Stimulated activated naive B cell treated with anti-CD40 and anti-IgM and Interleukin-4, amounts not matched to agents 10 μg/mL and 1 μg/mL and 100 μg/mL, for 72 hours (primary cell): ENCODE results near the gene RXRA.

ENCODE experiments used
- ATAC-seq, 2 donors: fragments of 150-1000 bp; cut with Tn5 transposase; replicated peaks; 2 replicates each; pipeline ENCODE4 v1.10.0; 2021; ENCODE audit warnings: moderate library complexity in 1 of 2
- DNase-seq: peaks from one replicate; pipeline ENCODE4 v3.0.0; 2021
- H3K27ac Mint-ChIP-seq: one replicate; pipeline ENCODE4 v1.8.0; 2022; ENCODE audit warnings: mild to moderate bottlenecking, mixed read lengths
- H3K27me3 Mint-ChIP-seq, 2 donors: one replicate each; pipeline ENCODE4 v1.8.0; 2022; ENCODE audit warnings: mixed read lengths in 2 of 2
- H3K36me3 Mint-ChIP-seq, 2 donors: one replicate each; pipeline ENCODE4 v1.8.0; 2022; ENCODE audit warnings: mixed read lengths in 2 of 2, mild to moderate bottlenecking in 1 of 2
- H3K4me1 Mint-ChIP-seq, 2 donors: one replicate each; pipeline ENCODE4 v1.8.0; 2022; ENCODE audit warnings: mixed read lengths in 2 of 2, mild to moderate bottlenecking in 1 of 2
- H3K4me3 Mint-ChIP-seq, 2 donors: one replicate each; pipeline ENCODE4 v1.8.0; 2022; ENCODE audit warnings: mild to moderate bottlenecking in 2 of 2, mixed read lengths in 2 of 2, moderate library complexity in 1 of 2
- H3K9me3 Mint-ChIP-seq, 2 donors: one replicate each; pipeline ENCODE4 v1.8.0; 2022; ENCODE audit warnings: mixed read lengths in 2 of 2, mild to moderate bottlenecking in 1 of 2

Gene RXRA

DNA sequence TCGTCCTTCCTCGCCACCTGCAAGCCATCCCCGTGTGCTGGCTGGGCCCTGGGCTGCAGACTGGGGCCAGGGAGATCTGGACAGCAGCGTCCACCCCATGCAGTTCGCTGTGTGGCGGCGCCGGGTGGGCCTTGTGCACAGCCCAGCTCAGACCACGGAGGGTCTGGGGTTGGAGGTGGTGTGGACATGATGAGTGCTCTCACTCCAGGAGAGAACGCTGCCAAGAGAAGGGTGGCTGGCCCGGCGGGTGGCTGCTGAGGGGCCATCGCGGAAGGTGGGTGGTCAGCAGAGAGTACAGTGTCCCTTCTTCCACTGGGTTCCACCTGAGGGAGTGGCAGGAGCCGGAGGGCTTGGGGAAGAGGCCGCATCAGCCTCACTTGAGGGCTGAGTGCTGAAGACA lies 44.4 kb downstream of the RXRA start:
- Mint-ChIP-seq H3K36me3 (no peaks in the 10 kb centered on the region), H3K27me3 (peaks cover 8 to 25% of the 10 kb centered on the region in 2 donors), H3K4me1 (peaks cover 11 to 15% of the 10 kb centered on the region in 2 donors), H3K4me3 (no peak overlapping the region), H3K27ac (no peak overlapping the region), H3K9me3 (no peaks in the 10 kb centered on the region)
- no peak for DNase-seq
- no peak for ATAC-seq

DNA sequence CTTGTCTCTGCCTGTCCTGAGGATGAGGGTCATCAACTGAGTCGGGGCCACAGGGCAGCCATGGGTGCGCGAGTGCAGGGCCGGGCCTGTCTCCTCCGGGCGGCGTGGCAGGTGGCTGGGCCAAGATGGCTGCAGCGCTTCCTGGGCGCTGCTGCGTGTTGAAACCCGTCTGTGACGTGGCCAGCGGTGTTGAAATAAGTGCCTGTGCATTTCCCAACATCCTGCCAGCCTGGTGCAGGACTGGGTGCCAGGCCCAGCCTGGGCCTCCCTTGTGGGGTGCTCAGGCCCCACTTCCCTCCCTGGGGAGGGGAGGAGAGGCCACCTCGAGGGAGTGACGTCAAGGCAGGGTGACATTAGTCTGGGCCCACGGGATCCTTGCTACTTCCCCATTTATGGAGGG lies 45.5 kb downstream of the RXRA start:
- Mint-ChIP-seq H3K4me3 (no peak overlapping the region), H3K9me3 (no peaks in the 10 kb centered on the region), H3K36me3 (no peaks in the 10 kb centered on the region), H3K4me1 (peaks cover 18% of the 10 kb centered on the region in 2 donors), H3K27ac (no peak overlapping the region), H3K27me3 (peaks cover 11 to 30% of the 10 kb centered on the region in 2 donors)
- ATAC-seq (no peak), DNase-seq (no peak)

DNA sequence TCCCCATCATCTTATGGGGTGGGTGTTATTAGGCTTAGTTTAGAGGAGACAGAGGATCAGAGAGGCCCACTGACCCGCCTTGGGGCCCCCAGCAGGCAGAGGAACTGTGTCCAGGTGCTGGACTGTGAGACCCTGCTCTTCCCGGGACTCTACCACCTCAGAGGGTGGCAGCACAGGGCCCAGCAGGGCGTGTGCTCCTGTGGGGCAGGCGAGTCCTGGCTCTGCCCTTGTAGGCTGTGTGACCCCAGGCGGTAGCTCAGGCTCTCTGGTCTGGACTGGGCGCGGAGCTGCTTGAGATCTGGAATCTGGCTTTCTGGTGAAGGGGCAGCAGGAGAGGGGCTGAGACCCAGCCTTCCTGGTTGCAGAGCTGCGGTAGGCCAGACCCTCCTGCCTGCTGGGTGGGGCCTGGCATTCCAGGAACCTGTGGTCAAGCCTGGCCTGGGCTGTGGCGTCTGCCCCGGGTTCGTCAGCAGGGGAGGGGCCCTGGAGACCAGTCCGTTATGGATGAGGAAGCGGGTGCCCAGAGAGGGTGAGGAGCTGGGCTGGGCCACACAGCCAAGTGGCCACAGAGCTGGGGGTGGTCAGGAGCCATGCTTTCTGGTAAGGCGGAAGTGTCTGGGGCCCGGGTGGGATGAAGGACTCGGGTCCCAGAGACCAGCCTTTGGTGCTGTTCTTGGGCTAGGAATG lies 46.5 kb downstream of the RXRA start:
- Mint-ChIP-seq H3K9me3 (no peaks in the 10 kb centered on the region), H3K36me3 (no peaks in the 10 kb centered on the region), H3K4me1 (peaks cover 18 to 19% of the 10 kb centered on the region in 2 donors), H3K27me3 (peaks cover 5 to 32% of the 10 kb centered on the region in 2 donors), H3K4me3 (no peak overlapping the region), H3K27ac (no peak overlapping the region)
- DNase-seq (no peak), ATAC-seq (no peak)

DNA sequence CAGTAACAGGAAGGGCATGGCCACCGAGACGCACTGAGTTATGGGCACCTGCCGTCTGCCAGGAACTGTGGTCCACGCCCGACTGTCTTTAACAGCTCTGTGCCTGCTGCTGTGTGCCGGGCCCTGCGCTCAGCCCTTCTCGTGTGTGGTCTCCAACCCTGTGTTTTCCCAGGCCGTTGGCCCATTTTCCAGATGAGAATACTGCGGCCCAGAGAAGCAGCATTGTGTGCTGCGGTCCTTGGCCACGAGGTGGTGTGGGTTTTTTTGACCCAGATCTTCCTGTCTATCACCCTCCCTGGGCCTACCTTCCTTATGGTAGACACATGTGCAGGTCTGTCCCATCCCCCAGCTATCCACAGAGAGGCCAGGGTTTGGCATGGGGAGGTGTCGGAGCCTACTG lies 47.0 kb downstream of the RXRA start:
- ATAC-seq: no peak
- no peak for DNase-seq
- Mint-ChIP-seq H3K9me3 (no peaks in the 10 kb centered on the region), H3K4me3 (no peak overlapping the region), H3K27ac (no peak overlapping the region), H3K36me3 (no peaks in the 10 kb centered on the region), H3K27me3 (peaks cover 5 to 33% of the 10 kb centered on the region in 2 donors), H3K4me1 (peaks cover 18 to 19% of the 10 kb centered on the region in 2 donors)

DNA sequence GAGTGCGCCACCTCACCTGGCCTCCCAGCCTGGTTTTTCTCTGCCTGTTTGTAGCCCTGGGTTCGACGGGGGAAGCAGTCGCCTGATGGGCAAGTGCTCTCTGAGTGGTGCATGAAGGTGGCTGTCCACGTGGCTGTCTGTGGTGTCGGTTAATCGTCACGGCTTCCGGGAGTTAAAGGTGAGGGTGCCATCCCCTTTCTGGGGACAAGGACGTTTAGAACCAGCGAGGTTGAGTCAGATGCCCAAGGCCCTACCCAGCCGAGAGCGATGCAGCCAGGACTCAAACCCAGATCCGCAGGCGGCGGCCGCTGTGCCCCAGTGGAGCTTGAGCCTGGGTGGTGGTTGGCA lies 47.7 kb downstream of the RXRA start:
- Mint-ChIP-seq H3K4me3 (no peak overlapping the region), H3K36me3 (no peaks in the 10 kb centered on the region), H3K27ac (no peak overlapping the region), H3K27me3 (peaks cover 5 to 28% of the 10 kb centered on the region in 2 donors), H3K9me3 (no peaks in the 10 kb centered on the region), H3K4me1 (peaks cover 15 to 18% of the 10 kb centered on the region in 2 donors)
- ATAC-seq (no peak), DNase-seq (no peak)

DNA sequence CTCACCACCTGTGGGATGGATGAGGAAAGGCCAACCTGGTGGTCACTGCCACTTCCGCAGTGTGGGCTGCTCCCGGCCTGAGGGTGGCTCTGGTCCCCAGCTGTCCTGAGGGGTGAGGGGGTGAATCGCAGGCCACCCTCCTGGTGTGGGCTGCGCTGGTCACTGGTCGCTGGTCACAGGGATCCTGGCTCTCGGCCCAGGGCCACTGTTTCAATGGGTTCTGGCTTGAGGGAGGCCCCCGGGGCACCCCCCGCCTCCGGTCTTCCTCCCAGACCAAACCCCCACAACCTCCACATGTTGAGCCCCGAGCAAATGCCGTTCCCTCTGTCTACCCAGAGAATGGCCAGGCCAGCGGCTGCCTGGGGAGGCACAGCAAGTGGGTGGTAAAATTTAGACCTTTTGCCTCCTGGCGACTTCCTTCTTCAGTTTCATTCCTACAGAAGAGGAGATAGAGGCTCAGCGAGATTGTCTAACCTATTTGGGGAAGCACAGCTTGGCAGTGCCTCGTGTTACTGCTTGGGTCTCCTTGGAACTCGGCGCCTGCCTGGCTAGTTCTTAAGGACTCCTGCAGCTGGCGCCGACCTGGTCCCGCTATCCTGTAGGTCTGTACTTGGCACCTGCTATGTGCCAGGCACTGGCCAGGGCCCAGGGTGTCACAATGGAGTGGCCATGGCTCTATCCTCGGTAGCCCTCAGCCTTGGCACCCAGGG lies 48.2 kb downstream of the RXRA start:
- H3K36me3 Mint-ChIP-seq: no peaks in the 10 kb centered on the region
- H3K4me3 Mint-ChIP-seq: no peak overlapping the region
- H3K27ac Mint-ChIP-seq: no peak overlapping the region
- no peaks in the 10 kb centered on the region for H3K9me3 Mint-ChIP-seq
- ATAC-seq (peak; percentile 43 to 52), DNase-seq (no peak)
- H3K27me3 Mint-ChIP-seq: peaks cover 5 to 28% of the 10 kb centered on the region in 2 donors
- H3K4me1 Mint-ChIP-seq: peaks cover 15 to 18% of the 10 kb centered on the region in 2 donors

DNA sequence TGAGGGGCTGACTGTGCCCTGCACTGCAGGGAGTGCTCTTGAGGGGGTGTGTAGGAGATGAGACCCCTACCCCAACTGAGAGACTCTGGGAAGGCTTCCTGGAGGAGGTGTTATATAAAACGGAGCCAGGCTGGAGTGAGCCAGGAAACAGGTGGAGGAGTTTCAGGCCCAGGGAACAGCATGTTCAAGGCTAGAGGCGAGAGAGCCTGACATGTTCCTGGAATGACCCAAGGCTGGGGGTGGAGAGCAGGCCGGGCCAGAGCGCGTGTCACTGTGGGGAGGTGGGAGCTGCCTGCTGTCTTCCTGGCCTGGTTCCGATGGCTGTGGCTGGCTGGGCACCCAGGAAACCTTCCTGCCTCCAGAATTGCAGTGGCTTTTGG lies 48.7 kb downstream of the RXRA start:
- no peak for ATAC-seq
- Mint-ChIP-seq H3K27ac (no peak overlapping the region), H3K4me3 (no peak overlapping the region), H3K4me1 (peaks cover 15 to 18% of the 10 kb centered on the region in 2 donors), H3K27me3 (peaks cover 5 to 28% of the 10 kb centered on the region in 2 donors), H3K9me3 (no peaks in the 10 kb centered on the region), H3K36me3 (no peaks in the 10 kb centered on the region)
- no peak for DNase-seq

DNA sequence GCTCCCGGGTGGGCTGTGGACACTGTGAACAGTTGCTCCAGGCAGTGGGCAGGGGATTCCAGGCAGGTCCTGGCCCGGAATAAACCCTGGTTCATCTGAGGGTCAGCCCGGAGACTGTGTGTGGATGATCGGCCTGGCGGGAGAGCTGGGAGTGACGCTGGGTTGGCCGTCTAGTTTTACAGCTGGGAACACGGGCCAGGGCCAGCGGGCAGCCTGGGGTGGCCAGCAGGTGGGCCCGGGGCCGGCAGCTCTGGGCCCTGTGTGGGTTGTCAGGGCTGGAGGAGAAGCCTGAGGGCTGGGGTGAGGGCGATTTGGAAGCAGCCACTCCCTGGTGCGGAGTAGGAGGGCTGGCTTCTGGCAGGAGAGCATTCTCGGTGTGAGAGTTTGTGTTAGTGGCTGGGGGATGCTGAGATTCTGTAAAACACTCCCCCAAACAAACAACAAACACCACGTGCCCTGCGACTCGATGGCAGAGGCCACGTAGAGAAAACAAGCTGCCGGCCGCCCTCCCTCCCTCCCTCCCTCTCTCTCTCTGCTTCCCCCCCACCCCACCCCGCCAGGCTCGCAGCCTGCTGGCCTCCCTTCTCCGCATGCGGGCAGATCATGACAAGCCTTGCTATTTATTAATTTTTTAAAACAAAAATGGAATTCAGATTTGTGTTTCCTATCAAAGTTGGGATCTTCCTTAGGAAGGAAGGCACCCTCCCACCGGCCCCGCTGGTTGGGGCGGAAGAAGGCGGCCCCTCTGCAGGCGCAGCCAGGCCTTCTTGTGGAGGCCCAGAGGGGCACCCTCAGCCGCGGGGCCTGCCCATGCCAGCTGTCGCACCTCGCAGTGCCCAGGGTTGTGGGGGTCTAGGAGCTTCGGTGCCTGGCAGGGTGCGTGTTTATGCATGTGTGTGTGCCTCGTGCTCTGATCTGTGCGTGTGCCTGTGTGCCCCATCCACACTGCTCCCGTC lies 49.5 kb downstream of the RXRA start:
- H3K9me3 Mint-ChIP-seq: no peaks in the 10 kb centered on the region
- H3K4me1 Mint-ChIP-seq: peaks cover 14 to 19% of the 10 kb centered on the region in 2 donors
- ATAC-seq (no peak), DNase-seq (no peak)
- H3K27me3 Mint-ChIP-seq: peaks cover 5 to 29% of the 10 kb centered on the region in 2 donors
- H3K36me3 Mint-ChIP-seq: no peaks in the 10 kb centered on the region
- H3K4me3 Mint-ChIP-seq: no peak overlapping the region
- no peak overlapping the region for H3K27ac Mint-ChIP-seq

DNA sequence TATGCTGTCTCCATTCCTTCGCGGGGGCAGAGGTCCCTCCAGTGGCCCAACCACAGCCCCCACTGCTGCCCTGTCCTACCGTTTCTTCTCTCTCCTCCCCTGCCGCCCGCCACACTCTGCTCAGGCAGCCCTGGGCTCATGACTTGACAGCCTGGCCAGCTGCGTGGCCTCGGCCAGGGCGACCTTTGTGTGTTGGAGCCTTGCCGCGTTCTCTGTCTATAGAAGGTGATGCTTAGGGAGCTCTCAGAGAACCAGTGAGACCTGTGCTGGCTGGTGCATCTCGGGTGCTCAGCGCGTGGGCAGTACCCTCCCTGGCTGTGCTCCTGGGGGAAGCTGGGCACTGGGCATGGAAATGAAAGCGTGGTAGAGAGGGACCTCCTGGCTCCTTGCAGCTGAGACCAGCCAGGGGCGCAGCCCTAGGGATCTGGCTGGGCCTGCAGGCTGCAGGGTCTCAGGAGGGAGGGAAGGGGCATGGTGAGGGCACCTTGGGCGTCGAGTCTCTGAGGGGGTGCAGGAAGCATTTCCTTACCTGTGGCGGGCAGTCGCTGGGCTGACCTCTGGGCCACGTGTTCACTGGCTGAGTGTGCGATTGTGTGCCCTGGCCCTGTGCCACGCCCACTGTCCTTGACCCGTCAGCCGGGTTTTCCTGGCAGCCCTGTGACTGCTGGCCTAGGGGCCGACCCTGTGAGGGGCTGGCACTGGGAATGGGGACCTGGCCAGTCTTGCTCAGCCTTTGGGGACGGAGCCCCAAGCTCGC lies 50.3 kb downstream of the RXRA start:
- H3K4me3 Mint-ChIP-seq: no peak overlapping the region
- DNase-seq (no peak), ATAC-seq (no peak)
- no peak overlapping the region for H3K27ac Mint-ChIP-seq
- H3K9me3 Mint-ChIP-seq: no peaks in the 10 kb centered on the region
- H3K27me3 Mint-ChIP-seq: peaks cover 12 to 38% of the 10 kb centered on the region in 2 donors
- H3K36me3 Mint-ChIP-seq: no peaks in the 10 kb centered on the region
- peaks cover 19 to 27% of the 10 kb centered on the region in 2 donors for H3K4me1 Mint-ChIP-seq

DNA sequence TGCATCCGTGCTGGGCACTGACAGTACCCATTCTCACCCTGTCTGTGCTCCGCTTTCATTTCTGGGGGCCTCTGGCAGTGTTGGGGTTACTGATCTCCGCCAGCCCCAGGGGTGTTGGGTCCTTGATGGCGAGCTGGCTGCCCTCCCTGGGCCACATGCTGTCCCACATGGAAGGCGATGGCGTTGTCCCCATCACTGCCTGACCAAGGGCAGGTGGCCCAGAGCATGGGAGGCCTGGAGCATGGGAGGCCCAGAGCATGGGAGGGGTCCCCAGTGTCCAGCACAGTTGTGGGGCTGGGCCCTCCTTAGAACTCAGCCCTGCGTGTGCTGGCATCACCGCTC lies 50.9 kb downstream of the RXRA start:
- H3K4me3 Mint-ChIP-seq: no peak overlapping the region
- H3K27ac Mint-ChIP-seq: no peak overlapping the region
- ATAC-seq (no peak), DNase-seq (no peak)
- no peaks in the 10 kb centered on the region for H3K9me3 Mint-ChIP-seq
- H3K36me3 Mint-ChIP-seq: no peaks in the 10 kb centered on the region
- peaks cover 24 to 33% of the 10 kb centered on the region in 2 donors for H3K4me1 Mint-ChIP-seq
- H3K27me3 Mint-ChIP-seq: peaks cover 18 to 44% of the 10 kb centered on the region in 2 donors

DNA sequence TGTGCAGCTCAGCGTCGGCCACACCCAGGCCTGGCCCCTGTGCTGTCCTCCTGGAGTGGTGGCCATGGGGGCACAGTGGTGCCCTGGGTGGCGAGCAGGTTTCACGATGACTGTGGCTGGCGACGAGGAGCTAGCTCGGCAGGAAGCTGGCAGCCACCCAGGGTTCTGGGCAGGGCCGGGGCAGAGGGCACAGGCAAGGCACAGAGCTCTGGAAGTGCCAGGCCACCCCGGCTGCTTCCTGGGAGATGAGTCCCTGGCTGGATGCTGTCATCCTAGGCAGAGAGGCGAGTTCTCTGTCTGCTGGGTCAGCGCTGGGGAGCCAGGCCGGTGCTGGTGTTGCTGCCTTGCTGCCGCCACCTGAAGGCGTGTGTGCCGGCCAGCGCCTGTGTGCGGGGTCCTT lies 51.7 kb downstream of the RXRA start:
- Mint-ChIP-seq H3K4me1 (peaks cover 30 to 42% of the 10 kb centered on the region in 2 donors), H3K27me3 (peaks cover 24 to 52% of the 10 kb centered on the region in 2 donors), H3K36me3 (no peaks in the 10 kb centered on the region), H3K27ac (no peak overlapping the region), H3K9me3 (no peaks in the 10 kb centered on the region), H3K4me3 (no peak overlapping the region)
- ATAC-seq (no peak), DNase-seq (no peak)

DNA sequence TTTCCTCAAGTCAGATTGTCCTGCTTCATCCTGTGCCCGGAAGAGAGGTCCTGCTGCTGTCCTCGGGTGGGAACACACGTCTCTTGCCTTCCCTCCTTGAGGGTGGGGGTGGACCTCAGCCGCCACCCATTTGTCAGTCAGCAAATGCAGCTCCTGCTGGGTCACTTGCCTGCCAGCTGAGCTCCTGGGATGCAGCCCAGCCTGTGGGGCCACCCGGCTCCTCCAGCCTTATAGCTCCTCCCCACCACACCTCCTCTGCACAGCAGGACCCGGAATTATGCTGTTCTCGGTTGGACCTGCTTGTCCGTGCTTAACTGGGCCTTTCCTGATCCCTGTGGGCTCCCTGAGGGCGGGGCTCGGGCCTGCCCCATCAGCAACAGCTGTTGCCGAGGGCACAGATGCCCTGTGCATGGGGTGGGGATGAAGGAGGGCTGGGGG lies 52.7 kb downstream of the RXRA start:
- Mint-ChIP-seq H3K27ac (no peak overlapping the region), H3K27me3 (peaks cover 24 to 55% of the 10 kb centered on the region in 2 donors), H3K9me3 (no peaks in the 10 kb centered on the region), H3K4me3 (no peak overlapping the region), H3K4me1 (peaks cover 31 to 45% of the 10 kb centered on the region in 2 donors), H3K36me3 (no peaks in the 10 kb centered on the region)
- DNase-seq (no peak), ATAC-seq (no peak)

DNA sequence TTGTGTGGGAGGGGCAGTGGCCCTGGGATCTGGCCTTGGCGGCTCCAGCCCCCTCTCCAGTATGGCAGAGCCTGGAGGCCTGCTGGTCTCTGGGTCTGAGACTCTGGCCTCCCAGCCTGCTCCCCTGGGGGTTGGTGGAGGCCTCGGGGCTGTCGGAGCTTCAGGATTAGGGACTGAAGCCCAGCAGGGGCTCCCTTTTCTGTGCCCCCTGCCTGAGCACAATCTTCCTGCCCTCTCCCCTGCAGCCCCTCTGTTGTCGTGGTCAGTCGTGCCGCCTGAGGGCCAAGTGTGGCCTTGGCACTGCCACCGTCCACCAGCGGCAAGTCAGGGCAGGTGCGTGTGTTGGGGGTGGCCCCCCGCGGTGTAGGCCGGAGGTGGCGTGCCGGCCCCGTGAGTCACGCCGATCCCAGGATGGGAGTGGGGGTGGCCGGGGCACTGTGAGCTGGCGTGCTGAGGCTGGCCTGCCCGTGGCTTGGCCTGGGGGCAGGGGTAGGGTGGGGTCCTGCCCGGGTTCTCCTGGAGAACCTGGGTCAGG lies 53.6 kb downstream of the RXRA start:
- no peak overlapping the region for H3K27ac Mint-ChIP-seq
- no peak overlapping the region for H3K4me3 Mint-ChIP-seq
- H3K9me3 Mint-ChIP-seq: no peaks in the 10 kb centered on the region
- DNase-seq (no peak), ATAC-seq (no peak)
- H3K36me3 Mint-ChIP-seq: peaks cover 0 to 2% of the 10 kb centered on the region in 2 donors
- H3K4me1 Mint-ChIP-seq: peaks cover 33 to 44% of the 10 kb centered on the region in 2 donors
- peaks cover 29 to 58% of the 10 kb centered on the region in 2 donors for H3K27me3 Mint-ChIP-seq
